HUES64 (cell line): Measurements from ENCODE around the gene ODAD3.

Experiments
- H3K27ac ChIP-seq: 2 replicates; pipeline ENCODE4 v1.7.0; 2013; ENCODE audit warnings: low read depth, low read length, inconsistent platforms
- H3K27me3 ChIP-seq: 2 replicates; pipeline ENCODE4 v1.6.1; 2013; ENCODE audit warnings: mild to moderate bottlenecking, low read length; ENCODE audit not compliant: insufficient read depth
- H3K36me3 ChIP-seq: 2 replicates; pipeline ENCODE4 v1.6.1; 2013; ENCODE audit warnings: mild to moderate bottlenecking, low read length; ENCODE audit not compliant: insufficient read depth
- H3K4me1 ChIP-seq: 2 replicates; pipeline ENCODE4 v1.6.1; 2013; ENCODE audit warnings: mild to moderate bottlenecking, low read length, moderate library complexity; ENCODE audit not compliant: insufficient read depth
- H3K4me3 ChIP-seq: 2 replicates; pipeline ENCODE4 v1.5.1; 2013; ENCODE audit warnings: mild to moderate bottlenecking, low read length, moderate library complexity
- H3K9ac ChIP-seq: 2 replicates; pipeline ENCODE4 v1.6.1; 2013; ENCODE audit warnings: mild to moderate bottlenecking, low read depth, low read length
- H3K9me3 ChIP-seq: 2 replicates; pipeline ENCODE4 v1.6.1; 2013; ENCODE audit warnings: low read depth, low read length; ENCODE audit not compliant: insufficient read depth
- WGBS: fragments of 150-250, 120-280 bp; methylation state at CpG from one replicate; pipeline ENCODE4 v1.1.7; 2013; ENCODE audit warnings: missing lambda C conversion rate; 5-methylcytosine and 5-hydroxymethylcytosine counted together

Gene ODAD3

DNA sequence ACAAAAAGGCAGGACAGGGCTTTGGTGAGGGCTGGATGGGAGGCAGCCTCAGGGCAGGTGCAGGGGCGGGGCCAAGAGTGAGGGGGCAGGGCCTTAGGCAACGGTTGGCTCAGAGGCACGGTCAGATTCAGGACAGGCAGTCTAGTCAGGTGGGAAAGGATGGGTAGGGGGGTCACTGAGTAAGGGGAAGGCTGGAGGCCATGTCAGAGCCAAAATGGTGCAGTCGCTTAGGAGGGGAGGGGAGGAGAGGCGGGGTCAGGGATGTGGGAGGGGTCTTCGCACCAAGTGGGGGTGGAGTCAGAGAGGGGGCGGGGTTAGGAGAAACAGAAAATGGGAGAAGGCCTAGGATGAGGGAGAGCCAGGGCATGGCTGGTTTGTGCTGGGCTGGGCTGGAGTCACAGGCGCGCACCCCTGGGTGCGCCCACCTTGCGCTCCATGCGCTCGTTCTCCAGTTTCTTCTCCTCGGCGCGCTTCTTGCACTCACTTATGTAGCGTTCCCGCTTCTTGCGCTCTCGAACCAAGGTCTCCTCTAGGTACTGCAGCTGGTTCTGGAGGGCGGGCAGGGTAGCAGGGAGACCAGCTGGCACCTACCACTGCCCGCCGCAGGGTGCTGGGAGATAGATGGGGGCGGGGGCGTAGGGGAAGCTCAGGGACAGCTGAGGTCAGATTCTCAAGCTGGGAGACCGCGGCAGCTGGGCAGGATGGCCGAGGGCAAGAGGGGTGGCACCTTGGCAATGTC is 9.0 kb downstream of the ODAD3 start:
- no peaks in the 10 kb centered on the region for H3K4me1 ChIP-seq
- H3K4me3 ChIP-seq, result no peak overlapping the region
- 91% methylated on average over 28 of the region's 28 CpGs for WGBS
- no peaks in the 10 kb centered on the region for H3K9me3 ChIP-seq
- H3K27ac ChIP-seq, result no peak overlapping the region
- H3K9ac ChIP-seq, result no peak overlapping the region
- H3K36me3 ChIP-seq, result no peaks in the 10 kb centered on the region
- H3K27me3 ChIP-seq, result peaks cover 38% of the 10 kb centered on the region

DNA sequence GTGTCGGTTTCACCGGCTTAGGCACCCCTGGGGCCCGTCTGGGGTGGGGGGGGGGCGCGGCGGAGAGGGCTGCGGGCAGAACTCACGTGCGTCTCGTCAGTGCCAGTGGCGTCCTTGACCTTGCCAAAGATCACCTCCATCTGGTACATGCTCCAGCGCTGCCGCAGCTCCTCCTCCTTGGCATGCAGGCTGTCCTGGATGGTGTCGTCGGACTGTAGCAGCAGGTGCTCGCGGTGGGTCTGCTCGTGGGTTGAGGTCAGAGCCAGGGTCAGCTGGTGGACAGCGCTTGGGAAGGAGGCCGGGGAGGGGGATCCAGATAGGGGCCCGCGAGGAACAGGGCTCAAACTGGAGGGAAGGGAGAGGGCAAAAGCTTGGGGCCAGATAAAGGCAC is 11.1 kb downstream of the ODAD3 start:
- H3K9me3 ChIP-seq, result no peaks in the 10 kb centered on the region
- peaks cover 58% of the 10 kb centered on the region for H3K27me3 ChIP-seq
- H3K4me1 ChIP-seq, result peaks cover 4% of the 10 kb centered on the region; the same call in 1 of the 2 replicates
- no peak overlapping the region for H3K9ac ChIP-seq
- H3K4me3 ChIP-seq, result no peak overlapping the region
- WGBS, result 73% methylated on average over 22 of the region's 22 CpGs
- H3K36me3 ChIP-seq, result no peaks in the 10 kb centered on the region
- no peak overlapping the region for H3K27ac ChIP-seq

DNA sequence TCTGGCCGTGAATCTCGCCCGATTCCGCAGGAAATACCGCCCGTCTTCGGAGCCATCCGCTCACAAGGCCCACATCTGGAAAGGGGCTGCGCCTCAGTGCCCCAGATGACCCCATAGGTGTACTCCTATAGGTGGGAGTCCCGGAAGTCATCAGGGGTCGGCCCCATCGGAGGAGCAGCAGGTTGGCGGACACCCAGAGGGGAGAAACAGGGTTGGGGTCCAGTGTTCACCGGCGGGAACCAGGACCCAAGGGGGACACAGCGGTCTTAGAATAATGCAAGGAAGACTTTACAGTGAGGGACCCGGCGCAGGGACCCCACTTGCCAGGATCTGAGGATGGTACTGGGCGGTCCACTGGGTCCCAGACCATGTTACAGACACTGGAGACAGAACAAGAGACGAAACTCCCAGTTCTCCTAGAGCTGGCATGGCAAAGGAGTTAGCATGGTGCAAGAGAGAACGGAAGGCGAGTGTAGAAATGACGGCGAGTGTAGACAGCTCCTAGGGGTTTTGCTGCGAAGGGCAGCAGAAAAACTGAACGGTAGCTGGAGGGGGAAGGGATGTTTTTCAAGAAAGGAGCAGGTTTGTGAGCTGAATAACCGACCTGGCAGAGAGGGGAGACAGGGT is 11.6 kb downstream of the ODAD3 start:
- no peak overlapping the region for H3K27ac ChIP-seq
- peaks cover 4% of the 10 kb centered on the region; the same call in 1 of the 2 replicates for H3K4me1 ChIP-seq
- H3K9me3 ChIP-seq, result no peaks in the 10 kb centered on the region
- no peaks in the 10 kb centered on the region for H3K36me3 ChIP-seq
- H3K27me3 ChIP-seq, result peaks cover 63% of the 10 kb centered on the region
- 80% methylated on average over 27 of the region's 27 CpGs for WGBS
- no peak overlapping the region for H3K9ac ChIP-seq
- peak overlapping the region; percentile 54; the same call in 1 of the 2 replicates for H3K4me3 ChIP-seq

DNA sequence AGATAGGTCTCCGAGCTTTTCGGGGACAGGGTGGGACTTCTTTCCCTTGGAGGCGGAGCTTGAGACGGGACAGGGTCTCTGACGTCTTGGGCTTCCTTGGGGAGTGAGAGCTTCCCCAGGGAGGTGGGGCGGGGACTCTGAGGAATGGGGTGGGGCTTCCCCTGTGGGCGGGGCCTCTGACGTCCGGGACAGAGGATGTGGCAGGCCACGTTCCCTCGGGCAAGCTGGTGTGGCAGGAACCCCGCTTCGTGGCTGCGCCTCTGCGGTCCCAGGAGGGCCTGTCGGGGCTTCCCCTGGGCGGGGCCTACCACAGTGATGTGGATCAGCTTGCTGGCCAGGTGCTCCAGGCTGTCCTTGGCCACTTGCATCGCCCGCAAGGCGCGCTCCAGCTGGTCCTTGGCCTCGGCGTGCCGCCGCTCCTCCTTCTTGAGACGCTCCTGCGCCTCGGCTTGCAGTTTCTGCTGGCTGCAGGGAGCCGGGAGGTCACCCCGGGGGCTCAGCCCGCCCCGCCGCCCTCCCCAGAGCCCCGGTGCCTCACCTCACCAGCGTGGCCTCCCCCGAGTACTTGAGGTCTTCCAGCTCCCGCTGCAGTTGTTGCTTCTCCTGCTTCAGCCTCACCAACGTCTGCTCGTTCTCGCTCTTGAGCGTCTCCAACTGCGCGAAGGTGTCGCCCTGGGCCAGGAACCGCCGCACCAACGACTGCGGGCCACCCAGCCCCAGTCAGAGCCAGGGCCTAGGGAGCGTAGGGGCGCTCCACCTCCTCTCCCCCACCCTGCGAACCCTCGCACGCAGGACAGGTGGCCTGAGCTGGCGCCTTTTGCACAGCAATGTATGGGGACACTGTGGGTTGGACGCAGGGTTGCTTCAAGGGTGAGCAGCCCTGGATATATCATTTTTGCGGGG is 12.5 kb downstream of the ODAD3 start:
- H3K27me3 ChIP-seq, result peaks cover 70% of the 10 kb centered on the region
- no peaks in the 10 kb centered on the region for H3K36me3 ChIP-seq
- H3K4me1 ChIP-seq, result peaks cover 4% of the 10 kb centered on the region; the same call in 1 of the 2 replicates
- peak overlapping the region; percentile 54 for H3K4me3 ChIP-seq
- H3K9me3 ChIP-seq, result no peaks in the 10 kb centered on the region
- H3K27ac ChIP-seq, result no peak overlapping the region; the same call in 1 of the 2 replicates
- 12% methylated on average over 56 of the region's 56 CpGs for WGBS
- H3K9ac ChIP-seq, result peak overlapping the region; percentile 31; the same call in 1 of the 2 replicates

DNA sequence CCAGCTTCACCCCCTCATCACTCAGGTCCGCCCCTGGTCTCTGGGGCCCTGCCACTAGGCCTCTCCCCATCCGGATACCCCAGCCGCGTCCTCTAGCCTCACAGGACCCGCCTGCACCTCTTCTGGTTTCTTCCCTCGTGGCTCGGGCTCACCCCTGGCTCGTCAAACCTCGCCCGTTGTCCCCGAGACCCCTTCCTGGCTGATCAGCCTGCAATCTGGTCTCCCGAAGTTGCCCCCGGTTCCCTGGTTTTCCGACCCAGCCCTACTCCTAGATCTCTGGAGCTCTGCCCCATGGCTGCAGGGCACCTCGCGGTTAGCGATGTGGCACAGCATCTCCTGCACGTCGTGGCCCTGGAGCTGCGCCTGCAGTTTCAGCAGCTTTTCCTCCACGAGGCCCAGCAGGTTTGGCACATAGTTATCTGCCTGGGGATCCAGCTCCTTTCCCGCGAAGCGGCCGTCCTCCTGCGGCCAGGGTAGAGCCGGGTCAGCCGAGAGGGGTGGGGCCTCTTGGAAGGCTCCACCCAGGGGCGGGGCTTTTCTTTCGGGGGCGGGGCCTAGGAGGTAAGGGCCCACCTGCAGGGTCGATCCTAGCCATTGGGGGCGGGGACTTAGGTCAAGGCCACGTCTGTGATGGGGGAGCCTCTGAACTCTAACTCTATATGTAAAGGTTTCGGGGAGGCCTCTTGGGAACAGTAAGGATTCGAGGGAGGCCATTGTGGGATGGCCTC is 13.4 kb downstream of the ODAD3 start:
- Histone ChIP-seq H3K4me1 (peaks cover 4% of the 10 kb centered on the region; the same call in 1 of the 2 replicates), H3K27me3 (peaks cover 71% of the 10 kb centered on the region), H3K27ac (no peak overlapping the region; the same call in 1 of the 2 replicates), H3K4me3 (peak overlapping the region; percentile 54), H3K9ac (no peak overlapping the region), H3K9me3 (no peaks in the 10 kb centered on the region), H3K36me3 (no peaks in the 10 kb centered on the region)
- WGBS, result 6% methylated on average over 36 of the region's 36 CpGs

DNA sequence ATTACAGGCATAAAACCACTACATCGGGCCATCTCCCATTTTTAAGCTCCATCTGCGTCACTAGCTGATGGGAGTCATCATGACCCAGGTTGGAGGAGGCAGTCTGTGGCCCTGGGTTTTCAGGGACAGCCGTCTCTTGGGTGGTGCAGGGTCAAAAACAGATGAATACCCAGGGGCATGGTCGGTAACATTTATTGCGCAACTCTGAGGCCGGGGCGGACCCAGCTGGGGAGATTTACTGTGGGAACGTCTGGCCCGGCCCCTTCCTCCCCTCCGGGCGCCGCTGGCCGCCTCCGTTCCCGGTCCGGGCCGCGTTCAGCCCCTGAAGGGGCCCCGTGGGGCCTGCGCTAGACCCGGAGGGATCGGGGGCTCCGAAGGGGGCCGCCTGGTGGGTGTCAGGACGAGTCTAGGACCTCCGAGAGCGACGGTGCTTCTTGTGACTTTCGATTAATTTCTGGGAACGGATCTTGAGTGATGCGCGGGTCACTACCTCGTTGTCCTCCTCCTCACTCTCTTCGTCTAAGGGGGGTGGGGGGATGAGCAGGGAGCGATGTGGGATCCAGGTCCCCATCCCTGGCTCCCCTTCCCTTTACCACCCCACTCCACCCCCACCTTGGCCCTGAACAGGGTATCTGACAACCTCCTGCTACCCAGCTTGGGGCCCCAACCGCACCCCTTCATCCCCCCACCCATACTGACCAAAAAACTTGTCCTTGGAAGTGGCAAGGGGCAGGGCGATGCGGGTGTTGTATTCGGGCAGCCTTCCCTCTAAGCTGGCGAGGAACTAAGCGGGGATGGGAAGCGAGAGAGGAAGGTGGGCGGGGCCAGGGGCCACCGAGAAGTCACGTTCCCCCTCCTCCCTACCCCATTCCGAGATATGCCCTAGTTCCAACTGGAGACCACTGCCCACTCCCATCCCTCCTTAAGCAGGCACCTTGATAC is 14.2 kb downstream of the ODAD3 start:
- Histone ChIP-seq H3K9me3 (no peaks in the 10 kb centered on the region), H3K4me3 (peak overlapping the region; percentile 54), H3K9ac (no peak overlapping the region), H3K27me3 (peaks cover 71% of the 10 kb centered on the region), H3K36me3 (no peaks in the 10 kb centered on the region), H3K4me1 (peaks cover 4% of the 10 kb centered on the region; the same call in 1 of the 2 replicates), H3K27ac (no peak overlapping the region)
- WGBS, result 5% methylated on average over 41 of the region's 46 CpGs

DNA sequence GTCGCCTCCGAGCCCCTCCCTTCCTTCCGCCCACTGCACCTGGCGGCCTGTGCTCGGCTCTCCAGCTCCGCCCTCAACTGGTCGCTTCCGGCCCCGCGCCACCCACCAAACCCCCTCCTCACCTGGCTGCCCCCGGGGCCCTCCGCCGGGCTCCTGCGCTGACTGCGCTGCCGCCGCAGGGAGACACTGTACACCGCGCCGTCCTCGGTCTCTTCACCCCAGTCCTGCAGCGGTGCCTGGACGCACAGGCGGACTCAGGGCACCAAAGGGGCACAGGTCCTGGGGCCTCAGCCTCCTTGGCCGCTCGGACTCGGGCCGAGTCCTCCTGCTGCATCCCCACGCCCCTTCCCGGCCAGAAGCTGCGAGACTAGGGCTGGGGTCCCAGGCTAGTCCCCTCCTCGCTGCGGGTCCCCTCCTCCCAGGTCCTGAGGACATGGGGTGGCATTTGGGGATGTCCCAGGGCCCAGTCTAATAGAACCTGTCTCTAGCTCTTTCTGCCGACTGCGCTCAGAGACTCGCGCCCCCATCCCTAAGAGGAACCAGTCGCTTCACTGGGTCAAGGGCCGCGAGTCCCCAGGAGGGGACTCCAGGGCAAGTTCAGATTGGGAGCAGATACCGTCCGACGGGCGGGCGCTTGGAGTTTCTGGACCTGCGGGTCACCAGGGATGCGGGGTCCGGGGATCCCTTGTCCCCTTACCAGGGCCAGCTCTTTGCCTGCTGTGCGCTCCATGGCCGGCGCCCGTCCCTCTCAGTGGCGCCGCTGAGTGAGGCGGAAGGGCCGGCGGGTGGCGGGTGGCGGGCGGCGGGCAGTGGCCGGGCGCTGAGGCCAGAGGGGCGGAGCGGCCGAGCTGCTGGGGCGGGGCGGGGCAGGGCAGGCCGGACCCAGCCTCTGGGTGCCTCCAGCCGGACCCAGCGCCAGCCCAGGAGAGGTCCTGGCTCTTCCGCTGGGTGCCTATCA is 16.1 kb downstream of the ODAD3 start, which contains the start of gene RGL3:
Gene RGL3 (minus strand): TSS at position 766 of the 958 bp plus-strand sequence. CDS start 36 bp downstream, at position 730.
- Histone ChIP-seq H3K27me3 (peaks cover 63% of the 10 kb centered on the region), H3K36me3 (no peaks in the 10 kb centered on the region), H3K4me1 (peaks cover 4% of the 10 kb centered on the region; the same call in 1 of the 2 replicates), H3K27ac (peak within 1 kb of the TSS; percentile 63; the same call in 1 of the 2 replicates), H3K9ac (peak within 1 kb of the TSS; percentile 68; the same call in 1 of the 2 replicates), H3K9me3 (no peaks in the 10 kb centered on the region), H3K4me3 (peak within 1 kb of the TSS; percentile 88)
- WGBS, result under 1% methylated on average over 72 of the region's 72 CpGs

DNA sequence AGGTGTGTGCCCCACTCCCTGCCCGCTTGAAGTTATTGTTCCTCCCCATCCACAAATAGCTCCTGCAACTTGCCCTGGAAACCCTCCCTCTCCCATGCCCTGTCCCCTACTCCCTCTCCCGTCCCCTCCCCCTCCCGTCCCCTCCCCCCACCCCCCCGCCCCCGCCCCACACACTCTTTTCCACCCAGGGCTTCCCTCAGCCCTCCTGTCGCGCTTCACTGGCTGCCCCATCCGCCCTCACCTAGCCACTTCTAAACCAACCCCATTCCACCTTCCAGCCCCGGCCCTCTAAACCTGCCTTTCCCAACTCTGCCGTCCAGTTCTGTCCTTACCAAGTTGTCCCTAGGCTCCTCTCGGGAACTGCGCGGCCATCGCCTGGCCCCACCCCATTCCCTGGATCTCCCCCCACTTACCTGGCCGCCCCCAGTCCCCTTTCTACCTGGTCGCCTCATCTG is 16.8 kb downstream of the ODAD3 start:
- 3% methylated on average over 12 of the region's 16 CpGs for WGBS
- no peak overlapping the region; the same call in 1 of the 2 replicates for H3K27ac ChIP-seq
- peak overlapping the region; percentile 88 for H3K4me3 ChIP-seq
- no peaks in the 10 kb centered on the region for H3K36me3 ChIP-seq
- peaks cover 56% of the 10 kb centered on the region for H3K27me3 ChIP-seq
- peak overlapping the region; percentile 42; the same call in 1 of the 2 replicates for H3K9ac ChIP-seq
- no peaks in the 10 kb centered on the region for H3K9me3 ChIP-seq
- peaks cover 4% of the 10 kb centered on the region; the same call in 1 of the 2 replicates for H3K4me1 ChIP-seq
